ENCODE data around the gene ID3.

GRCh38 chr1:23594149-23594907 lies 35.0 kb upstream of the ID3 start:
- no peak for TF ChIP-seq CTCF (IDR thresholded peaks at IDR 0.05)
- no peak for TF ChIP-seq POLR2A (IDR thresholded peaks at IDR 0.05)
